Activated CD4-positive, alpha-beta T cell treated with anti-CD3 and anti-CD28 coated beads for 1 hour (primary cell): Measurements from ENCODE around the gene RND3.

ENCODE experiments used
- DNase-seq: peaks from one replicate; pipeline ENCODE4 v3.0.0-alpha.2; 2020

RND3 gene

DNA sequence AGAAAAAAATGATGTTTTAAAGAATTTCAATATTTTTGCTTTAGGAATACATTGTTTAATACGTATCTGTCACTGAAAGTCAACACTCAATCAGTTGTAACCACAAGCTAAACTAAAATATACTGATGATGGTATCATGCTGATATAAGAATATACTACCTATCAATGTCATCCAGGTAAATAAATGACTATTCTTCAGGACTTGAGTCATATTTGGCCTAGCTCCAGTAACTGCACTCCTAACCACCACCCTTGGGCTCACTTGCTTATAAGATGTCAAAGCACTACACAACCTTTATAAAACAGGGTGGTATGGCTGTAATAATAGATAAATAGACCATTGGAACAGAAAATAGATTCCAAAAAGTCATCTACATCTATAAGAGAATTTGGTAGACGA lies 48.8 kb downstream of the RND3 start:
- no peak for DNase-seq

DNA sequence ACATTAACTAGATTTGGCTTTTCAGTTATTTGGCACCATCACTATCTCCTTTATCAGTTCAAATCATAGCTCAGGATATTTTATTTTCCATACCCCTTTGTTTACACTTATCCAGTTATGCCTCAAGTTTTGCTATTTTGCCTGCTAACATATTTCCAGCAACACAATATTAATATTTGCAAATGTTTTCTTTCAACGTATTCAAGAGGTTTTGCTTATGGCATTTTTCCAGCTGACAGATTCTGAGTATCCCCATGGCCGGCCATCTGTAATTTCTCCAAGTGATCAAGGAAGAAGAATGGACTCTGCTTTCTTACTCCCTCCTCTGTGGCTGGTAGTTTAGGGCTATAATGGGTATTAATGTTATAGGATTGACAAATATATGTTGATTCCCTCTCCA lies 49.4 kb downstream of the RND3 start:
- DNase-seq = no peak

DNA sequence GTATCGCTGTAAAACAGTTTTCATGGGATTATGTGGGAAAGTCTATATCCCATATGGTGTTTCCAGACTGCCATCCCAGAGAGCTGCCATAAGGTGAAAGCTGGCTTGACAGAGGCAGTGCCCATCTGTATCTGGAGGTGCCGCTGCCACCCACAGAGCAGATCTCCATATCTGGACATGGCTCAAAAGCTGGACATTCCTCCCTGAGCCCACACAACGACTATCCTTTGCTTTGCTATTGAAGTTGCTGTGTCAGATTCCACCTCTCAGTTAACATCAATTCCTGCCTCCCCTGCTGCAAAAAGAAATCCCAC lies 55.2 kb downstream of the RND3 start:
- no peak for DNase-seq

DNA sequence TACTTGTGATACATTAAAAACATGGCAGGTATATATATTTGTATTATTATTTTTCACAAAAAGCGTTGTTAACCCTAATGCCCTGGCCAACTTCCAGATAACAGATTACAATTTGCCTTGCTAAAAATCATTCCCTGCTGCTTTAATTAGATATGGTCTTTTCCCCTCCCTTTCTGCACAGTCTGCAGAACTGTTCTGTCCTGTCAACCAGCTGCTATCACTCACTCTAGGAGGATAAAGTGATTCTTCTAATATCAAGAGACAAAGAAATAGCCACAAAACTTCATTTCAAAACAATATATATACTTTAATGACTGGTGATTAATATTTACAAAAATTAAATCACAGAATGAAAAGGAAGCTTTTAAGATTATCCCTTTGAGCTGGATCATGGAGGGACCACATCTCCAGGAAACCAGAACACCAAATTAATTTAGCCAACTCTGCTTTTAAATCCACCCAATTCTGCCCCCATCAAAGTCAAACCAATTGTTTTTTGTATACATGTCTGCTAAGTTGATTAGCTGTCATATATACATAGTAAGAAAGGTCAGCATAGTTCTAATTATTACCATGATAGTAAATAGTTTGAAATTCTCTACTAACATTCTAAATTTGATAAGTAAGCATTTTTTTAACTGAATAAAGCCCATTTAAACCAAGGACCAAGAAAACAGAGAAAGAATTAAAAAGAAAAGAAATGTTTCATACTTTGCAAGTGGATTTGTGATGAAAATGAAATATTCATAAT lies 55.7 kb downstream of the RND3 start:
- DNase-seq = no peak

DNA sequence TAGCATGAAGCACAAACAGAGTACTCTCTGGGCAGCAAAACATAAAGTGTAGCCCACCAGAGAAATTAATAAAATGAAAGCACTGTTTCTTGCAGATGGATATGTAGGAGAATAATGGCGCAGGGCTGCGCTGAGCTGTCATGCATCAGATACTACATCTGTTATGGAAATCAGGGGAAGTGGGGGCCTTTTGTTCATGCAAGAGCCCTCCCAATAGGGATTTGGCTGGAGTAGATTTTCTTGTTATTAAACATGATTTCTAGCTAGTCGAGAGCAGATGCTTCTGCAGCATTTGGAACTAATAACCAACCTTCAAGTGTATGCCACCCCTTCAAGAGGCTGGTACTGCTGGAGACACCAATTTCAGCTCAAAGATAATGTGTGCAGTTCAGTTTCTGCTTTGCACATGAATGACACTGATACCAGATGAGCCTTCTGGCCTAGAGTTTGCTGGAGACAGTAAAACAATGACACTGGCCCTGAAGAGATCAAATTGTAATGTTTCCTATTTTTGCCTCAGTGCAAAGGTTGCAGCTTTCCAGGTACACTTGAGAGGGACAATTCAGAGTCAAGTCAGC lies 58.0 kb downstream of the RND3 start:
- no peak for DNase-seq

DNA sequence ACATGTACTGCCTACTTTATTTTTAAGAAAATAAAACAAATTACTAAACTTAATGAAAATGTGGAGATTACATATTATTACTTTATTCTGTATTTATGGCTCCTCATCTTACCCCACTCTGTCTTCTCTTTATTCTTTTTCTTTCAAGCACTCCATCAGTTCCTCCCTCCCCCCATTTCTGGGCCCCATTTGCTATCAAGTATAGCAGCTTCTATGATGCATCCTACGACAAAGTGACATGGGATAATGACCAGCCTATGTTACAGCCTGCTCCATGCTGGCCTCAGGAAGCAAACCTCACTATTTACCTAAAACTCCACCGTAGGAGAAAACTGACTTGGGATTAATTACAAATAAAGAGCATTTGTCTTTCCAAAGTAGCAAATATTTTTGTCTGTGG lies 58.8 kb downstream of the RND3 start:
- no peak for DNase-seq

DNA sequence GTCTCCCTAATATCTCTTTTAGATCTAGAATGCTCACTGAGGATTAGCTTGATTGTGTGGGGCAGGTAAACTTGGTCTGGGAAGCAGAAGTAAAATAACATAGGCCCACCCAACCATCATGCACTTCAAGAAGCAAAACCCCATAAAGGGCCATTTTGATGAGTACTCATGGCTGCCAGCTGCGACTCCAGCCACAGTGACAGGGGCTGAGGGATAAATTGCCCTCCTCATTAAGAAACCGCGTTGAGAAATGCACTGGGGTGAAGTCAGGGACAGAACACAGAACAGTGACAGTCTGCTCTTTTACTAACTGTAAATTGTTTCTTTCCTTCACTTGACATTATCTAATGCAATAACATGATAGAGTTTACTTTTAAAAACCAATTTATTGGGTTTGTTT lies 60.2 kb downstream of the RND3 start:
- no peak for DNase-seq

DNA sequence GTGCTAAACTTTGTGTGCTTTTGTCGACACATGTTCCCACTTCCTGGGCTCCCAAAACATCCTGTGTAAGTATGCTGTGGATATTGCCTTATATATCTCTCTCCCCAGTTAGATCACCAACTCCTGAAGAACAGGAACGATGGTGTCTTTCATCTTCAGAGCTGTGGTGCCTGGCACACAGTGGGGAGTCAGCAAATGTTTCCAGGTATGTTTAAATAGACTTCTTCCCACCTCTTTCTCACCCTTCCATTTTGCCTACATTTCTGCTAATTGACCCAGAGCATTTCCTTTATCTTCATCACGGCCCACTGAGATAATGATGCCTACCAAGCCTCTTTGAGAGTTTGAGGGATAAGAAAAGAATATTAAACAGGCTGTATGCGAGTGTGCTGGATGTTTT lies 60.7 kb downstream of the RND3 start:
- no peak for DNase-seq

DNA sequence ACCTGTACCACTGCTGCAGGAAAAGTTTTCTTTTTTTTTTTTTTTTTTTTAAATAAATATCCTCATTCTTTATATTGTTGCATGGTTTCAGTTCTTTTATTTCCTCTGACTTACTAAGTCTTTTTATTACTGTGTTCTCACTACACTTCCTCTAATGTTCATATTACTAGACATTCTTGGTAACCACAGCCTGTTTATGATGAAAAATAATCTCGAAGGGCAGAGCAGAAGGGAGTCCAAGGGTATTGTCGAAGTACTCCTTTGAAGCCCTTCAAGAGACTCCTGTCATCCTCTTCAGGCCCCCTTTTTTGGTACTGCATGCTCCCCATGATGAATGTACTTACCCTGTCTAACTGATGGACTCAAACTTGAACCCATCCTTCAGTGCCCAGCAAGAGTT lies 61.2 kb downstream of the RND3 start:
- no peak for DNase-seq

DNA sequence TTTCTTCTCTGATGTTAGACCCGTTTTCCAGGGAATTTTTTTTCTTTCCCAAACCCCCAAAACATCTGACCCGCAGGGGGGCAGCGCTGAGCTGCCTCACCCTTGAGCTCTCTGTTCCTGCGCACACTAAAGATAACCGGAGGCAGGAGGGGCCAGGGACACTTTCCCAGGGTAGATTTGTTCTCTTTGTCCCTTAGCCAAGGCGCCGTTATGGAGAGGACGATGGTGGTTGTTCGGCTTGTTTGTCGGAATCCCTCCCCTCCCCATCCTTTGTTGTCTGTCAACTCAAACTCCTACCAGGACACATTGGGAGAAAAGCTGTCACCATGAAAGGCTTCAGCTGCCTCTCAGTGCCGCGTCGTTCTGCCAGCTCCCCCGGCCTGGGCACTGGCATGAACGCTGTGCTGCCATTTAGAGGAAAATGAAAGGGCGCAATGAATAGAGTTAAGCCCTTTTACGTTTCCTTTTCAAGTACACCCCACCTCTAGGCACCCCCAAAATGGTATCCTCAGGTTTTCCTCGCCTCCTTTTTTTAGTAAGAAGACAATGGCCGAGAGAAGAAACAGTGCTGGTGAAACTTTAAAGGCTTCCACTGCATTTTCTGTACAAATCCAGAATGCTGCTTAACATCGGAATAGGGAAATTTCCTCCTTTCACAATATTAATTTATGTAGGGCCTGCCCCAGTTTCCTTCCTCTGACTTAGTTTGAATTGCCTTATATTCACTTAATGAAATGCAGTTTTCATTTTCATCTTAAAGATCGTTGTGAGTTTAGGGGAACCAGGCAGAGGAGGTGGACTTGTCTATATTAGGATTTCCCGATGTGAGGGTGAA lies 62.1 kb downstream of the RND3 start:
- no peak for DNase-seq

DNA sequence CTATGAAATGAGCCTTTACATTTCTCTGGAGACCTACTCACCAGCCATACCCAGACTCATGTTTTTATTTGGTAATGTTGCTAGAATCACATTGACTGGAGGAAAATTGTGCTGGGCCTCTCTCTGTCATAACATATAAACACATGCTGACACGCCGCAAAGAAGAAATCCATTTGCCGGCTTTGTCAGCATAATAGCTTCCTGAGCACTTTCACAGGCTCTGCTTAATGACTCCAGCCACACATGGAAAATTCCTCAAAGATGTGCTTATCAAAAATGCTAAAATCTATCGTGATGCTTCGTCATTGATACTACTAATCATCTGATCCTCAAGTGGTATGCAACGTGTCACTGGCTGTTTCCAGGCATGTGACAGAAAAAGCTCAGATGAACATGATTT lies 63.1 kb downstream of the RND3 start:
- DNase-seq = no peak

DNA sequence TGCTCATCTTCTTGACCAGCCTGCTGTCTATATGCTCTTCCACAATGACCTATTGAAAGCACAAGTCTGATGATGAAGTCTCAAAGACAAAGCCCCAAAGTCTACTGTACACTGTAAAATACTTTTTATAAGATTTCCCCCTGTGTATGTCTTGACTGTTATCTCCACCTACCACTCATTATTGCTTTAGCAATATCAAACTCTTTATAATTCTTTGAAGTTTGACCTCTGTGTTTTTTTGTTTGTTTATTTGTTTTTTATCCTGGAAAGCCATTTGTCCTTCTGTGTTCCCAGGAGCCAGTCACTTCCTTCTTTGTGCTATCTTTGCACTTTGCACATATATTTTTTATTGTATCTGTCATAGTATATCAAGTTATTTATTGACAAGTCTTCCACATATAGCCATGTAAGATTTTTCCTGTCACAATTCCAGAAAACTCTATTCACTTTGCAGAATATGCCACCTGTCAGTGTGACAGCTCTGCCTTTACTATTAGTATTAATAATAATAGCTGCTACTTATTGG lies 66.3 kb downstream of the RND3 start:
- no peak for DNase-seq

DNA sequence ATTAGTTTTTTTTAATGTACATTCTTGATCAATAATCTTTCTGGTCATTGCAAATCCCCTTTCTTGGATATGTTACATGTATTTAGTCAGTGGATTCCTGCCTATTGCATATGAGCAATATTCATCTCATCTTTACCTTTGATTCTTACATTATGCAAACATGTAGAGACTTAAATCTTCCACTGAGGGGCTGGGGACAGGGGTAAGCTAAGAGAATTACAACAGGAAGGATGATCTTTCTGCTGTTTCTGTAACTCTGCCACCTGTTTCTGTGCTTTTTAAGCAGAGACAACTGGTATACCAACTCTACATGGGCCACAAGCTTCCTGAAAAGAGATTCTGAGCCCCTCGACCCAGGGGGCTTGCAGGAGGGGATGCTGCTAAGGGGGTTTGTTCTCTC lies 68.6 kb downstream of the RND3 start:
- DNase-seq = no peak
